Activated CD4-positive, alpha-beta T cell treated with anti-CD3 and anti-CD28 coated beads for 36 hours (primary cell): ENCODE data around the gene IPMK. TPM values are rescaled to one million over a fixed set of nuclear protein-coding genes. Genes with fewer than 3 reads are reported as not detected.
A peak's percentile ranks its signal among the peaks of the same experiment; 100 is the strongest.
"Not testable (repeated sequence)": the region's sequence is repeated elsewhere in the genome, so short reads cannot be mapped to it uniquely, and the experiment has no call there.

ENCODE experiments used
- ATAC-seq: fragments of 200-7000 bp; cut with Tn5 transposase; one replicate; pipeline ENCODE4 v1.10.0; 2021; ENCODE audit warnings: mild to moderate bottlenecking, moderate library complexity
- CTCF ChIA-PET: fragments of 350-600 bp; sonication (Branson Sonifier 250); formaldehyde crosslinking; loops from one replicate; lab custom pipeline; 2021; ENCODE audit warnings: antibody characterized with exemption; lab: Charles Lee
- POLR2A ChIA-PET: fragments of 350-600 bp; sonication (Branson Sonifier 250); formaldehyde crosslinking; loops from one replicate; lab custom pipeline; 2021; ENCODE audit warnings: antibody characterized with exemption, inconsistent platforms; lab: Charles Lee
- DNase-seq: peaks from one replicate; pipeline ENCODE4 v3.0.0-alpha.2; 2020
- H3K27ac Mint-ChIP-seq: one replicate; pipeline ENCODE4 v1.8.0; 2021; ENCODE audit warnings: mixed read lengths
- H3K27me3 Mint-ChIP-seq: one replicate; pipeline ENCODE4 v1.8.0; 2021; ENCODE audit warnings: mixed read lengths
- H3K36me3 Mint-ChIP-seq: one replicate; pipeline ENCODE4 v1.8.0; 2021; ENCODE audit warnings: low read depth, mixed read lengths
- H3K4me1 Mint-ChIP-seq: one replicate; pipeline ENCODE4 v1.8.0; 2021; ENCODE audit warnings: mixed read lengths
- H3K4me3 Mint-ChIP-seq: one replicate; pipeline ENCODE4 v1.8.0; 2021; ENCODE audit warnings: mild to moderate bottlenecking, moderate library complexity, mixed read lengths
- H3K9me3 Mint-ChIP-seq: one replicate; pipeline ENCODE4 v1.8.0; 2021; ENCODE audit warnings: low read depth, mixed read lengths
- intact Hi-C, 2 experiments: fragments of 100-400 bp; cut with DNase I in 1 of 2; cut with micrococcal nuclease in 1 of 2; formaldehyde crosslinking; loops; one replicate each; pipeline versions ENCODE4 v1.14.2 to v1.15.1; 2022 to 2024; cut with DNase I, micrococcal nuclease
- total RNA-seq, 2 experiments: library from RNA; stranded (reverse); gene quantifications; one replicate each; pipeline ENCODE4 v1.2.3, GENCODE V29; 2021

Gene IPMK
- total RNA-seq, 2 experiments from 2014 or later: 7.1 to 8.1 TPM

DNA sequence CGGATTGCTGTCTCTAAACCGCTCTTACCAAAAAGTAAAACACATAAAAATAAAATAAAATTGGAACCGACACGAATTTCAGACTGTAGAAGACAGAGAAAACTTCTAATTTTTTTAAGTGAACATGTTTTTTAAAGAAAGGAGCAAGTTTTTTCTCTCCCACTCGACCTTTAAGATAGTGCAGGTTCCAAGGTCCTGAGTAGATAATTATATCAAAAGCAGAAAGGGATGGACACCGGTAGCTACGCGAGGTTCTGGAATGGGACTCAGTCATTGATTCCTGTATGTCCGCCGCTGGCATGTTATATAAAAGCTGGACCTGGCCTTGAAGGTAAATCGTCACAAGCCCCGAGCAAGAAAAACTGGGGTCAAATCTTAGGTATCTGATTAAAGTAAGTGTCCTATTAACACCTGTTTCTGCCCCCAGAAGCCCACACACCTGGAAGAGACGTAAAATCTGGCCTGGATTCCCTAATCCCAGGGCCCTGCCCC is 806 bp upstream of the IPMK start:
- intact Hi-C loops: loop anchor here (1.0 to 5.0 kb wide), 2 partner anchors 66 to 1639 kb away; partner anchors contain the start of gene CCDC6 (in 1 of the 2)
- peak overlapping the region; percentile 99 for H3K4me3 Mint-ChIP-seq
- H3K4me1 Mint-ChIP-seq: peaks cover 34% of the 10 kb centered on the region
- H3K27me3 Mint-ChIP-seq: no peaks in the 10 kb centered on the region
- peak; percentile 3 for ATAC-seq
- H3K9me3 Mint-ChIP-seq: no peaks in the 10 kb centered on the region
- CTCF ChIA-PET: interaction anchor here (0.6 to 2.3 kb wide), 7 partner anchors 9 to 116 kb away, joined by 3 to 12 read pairs (median 5); partner anchors contain the start of gene TFAM
- POLR2A ChIA-PET: interaction anchor here (1.4 to 1.5 kb wide), 2 partner anchors 31 to 117 kb away, joined by 3 to 4 read pairs; partner anchors contain the start of gene TFAM
- no peak for DNase-seq
- peaks cover 14% of the 10 kb centered on the region for H3K36me3 Mint-ChIP-seq
- H3K27ac Mint-ChIP-seq: peak overlapping the region; percentile 92

DNA sequence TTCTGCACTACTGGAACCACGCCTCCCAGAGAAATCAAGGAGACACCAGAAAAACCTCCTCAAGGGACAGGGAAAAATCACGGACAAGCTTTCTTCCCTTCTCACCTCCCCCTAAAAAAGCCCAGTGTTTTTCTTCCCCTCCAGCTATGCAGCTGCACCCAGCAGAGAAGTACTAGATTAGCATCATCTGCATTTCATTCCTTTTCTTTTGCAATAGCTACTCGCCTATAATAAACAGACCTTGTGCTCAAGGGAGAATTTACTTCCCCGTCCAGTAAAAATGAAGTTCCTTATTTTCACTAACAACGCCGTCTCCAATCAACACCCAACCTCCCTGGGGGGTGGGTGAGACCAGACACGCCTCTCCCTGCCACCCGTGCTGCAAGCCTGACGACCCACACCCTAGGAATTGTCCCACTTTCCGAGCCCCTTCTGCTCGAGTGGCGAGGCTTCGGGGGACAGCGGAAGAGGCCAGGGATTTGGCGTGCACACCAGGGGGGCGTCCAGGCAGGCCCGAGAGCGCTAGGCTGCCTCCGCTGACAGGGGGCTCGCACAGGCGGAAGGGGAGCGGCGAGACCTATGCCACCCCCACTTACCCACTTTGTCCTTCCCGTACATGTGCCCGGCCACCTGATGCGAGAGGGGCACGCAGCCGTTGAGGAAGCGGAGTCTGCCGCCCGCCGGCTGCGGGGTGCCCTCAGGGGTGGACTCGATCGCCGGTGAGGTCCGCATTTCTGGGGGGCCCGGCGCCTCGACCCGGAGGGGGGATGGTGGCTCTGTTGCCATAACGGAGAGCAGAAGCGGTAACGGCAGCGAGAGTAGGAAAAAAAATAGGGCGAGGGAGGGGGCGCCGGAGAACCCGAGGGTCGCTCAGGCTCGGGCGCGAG is 625 bp downstream of the IPMK start:
- H3K27ac Mint-ChIP-seq: peak overlapping the region; percentile 93
- ATAC-seq (no peak), DNase-seq (peak; percentile 56)
- CTCF ChIA-PET: interaction anchor here (0.7 to 1.8 kb wide), 3 partner anchors 26 to 118 kb away, joined by 3 to 5 read pairs (median 3); partner anchors contain the start of gene TFAM
- peaks cover 40% of the 10 kb centered on the region for H3K4me1 Mint-ChIP-seq
- no peaks in the 10 kb centered on the region for H3K9me3 Mint-ChIP-seq
- peaks cover 11% of the 10 kb centered on the region for H3K36me3 Mint-ChIP-seq
- POLR2A ChIA-PET: no interaction called here
- no peaks in the 10 kb centered on the region for H3K27me3 Mint-ChIP-seq
- intact Hi-C loops: loop anchor here (1.0 to 5.0 kb wide), 3 partner anchors 15 to 1640 kb away; partner anchors contain the start of gene CCDC6 (in 1 of the 2)
- peak overlapping the region; percentile 99 for H3K4me3 Mint-ChIP-seq

DNA sequence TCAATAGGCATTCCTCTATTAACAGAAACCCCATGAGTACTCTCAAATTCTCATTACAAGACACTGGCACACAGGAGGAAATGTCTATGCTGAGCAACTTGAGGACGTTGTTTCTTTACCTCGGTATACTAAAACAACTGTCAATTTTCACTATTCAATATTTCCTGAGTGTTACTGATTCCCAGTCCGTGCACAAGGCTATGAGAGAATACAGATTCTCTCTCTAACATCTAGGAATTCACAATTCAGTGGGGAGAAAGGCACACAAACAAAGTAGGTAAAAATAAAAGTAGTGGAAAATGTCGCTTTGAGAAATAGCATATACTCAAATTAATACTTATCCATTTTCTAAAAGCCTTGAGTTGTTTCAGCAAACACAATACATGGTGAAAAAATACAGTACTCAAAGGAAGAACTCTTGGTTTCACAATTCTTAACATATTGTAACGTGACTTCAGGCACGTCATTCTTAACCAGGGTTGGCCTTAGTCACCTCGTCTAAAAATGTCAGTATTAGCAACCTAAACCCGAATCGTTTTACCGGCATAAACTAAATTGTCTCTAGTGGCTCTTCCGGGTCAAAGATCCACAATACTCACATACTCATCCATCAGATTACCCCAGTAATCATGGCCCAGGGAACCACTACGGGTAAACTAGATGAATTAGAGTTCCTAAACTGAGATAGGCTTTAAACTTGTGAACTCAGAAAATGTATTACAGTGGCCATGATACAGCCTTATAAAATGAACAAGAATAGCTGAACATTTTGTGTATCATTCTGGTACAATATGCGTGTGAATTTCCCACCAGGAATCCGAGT is 1.5 kb downstream of the IPMK start:
- intact Hi-C loops: loop anchor here (1.0 to 5.0 kb wide), 3 partner anchors 16 to 1641 kb away; partner anchors contain the start of gene CCDC6 (in 1 of the 2)
- CTCF ChIA-PET: interaction anchor here (0.7 to 0.9 kb wide), 2 partner anchors 26 to 29 kb away, joined by 3 read pairs; no protein-coding TSS in a partner anchor

DNA sequence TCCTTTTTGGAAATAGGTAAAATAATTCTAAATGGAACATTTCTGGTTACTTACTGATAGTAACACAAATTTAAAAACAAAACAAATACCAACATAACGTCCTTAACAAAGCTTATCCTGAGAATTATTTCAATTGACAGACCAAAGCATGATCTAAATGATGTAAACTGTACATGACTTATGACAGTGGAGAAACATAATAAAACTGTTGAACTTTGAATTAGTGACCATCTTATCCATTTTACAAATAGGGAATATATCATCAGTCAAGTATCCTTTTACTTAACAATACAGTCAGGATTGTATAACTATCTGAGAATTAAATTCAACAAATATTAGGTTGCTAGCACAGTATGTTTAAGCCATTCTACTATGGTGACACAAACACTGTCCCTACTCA is 2.4 kb downstream of the IPMK start:
- Mint-ChIP-seq H3K4me1 (peaks cover 43% of the 10 kb centered on the region), H3K36me3 (peaks cover 4% of the 10 kb centered on the region), H3K27ac (peak overlapping the region; percentile 43), H3K9me3 (no peaks in the 10 kb centered on the region), H3K27me3 (no peaks in the 10 kb centered on the region), H3K4me3 (peak overlapping the region; percentile 99)
- ATAC-seq: no peak
- DNase-seq: no peak
- intact Hi-C loops: loop anchor here in 1 of 2 experiments (5.0 kb wide), 1 partner anchor 1642 kb away; the partner anchor contains the start of gene CCDC6
- ChIA-PET POLR2A (no interaction called here), CTCF (no interaction called here)

More for the DNA sequence above, 1.5 kb downstream of the IPMK start:
- H3K9me3 Mint-ChIP-seq: no peaks in the 10 kb centered on the region
- ATAC-seq: peak; percentile 38
- peaks cover 9% of the 10 kb centered on the region for H3K36me3 Mint-ChIP-seq
- peak overlapping the region; percentile 99 for H3K4me3 Mint-ChIP-seq
- no peaks in the 10 kb centered on the region for H3K27me3 Mint-ChIP-seq
- DNase-seq: peak; percentile 52
- peak overlapping the region; percentile 93 for H3K27ac Mint-ChIP-seq
- POLR2A ChIA-PET: no interaction called here
- H3K4me1 Mint-ChIP-seq: peaks cover 41% of the 10 kb centered on the region

DNA sequence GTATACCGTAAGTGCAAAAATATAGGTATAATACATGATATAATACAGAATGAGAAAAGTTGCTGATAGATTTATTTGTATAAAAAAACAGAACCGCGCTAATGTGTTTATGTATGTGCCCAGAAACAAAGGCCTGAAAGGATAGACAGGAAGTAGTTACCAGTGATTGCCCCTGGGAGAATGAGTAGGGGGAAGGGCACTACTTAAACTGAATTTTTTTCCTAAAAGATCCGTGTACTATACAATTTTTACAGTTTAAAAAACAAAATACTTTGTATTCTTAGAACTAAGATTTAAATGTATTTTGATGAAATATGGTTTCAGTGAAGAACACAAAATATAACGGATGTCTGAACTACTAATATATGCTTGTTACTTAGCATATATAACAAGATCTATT is 2.9 kb downstream of the IPMK start:
- no peaks in the 10 kb centered on the region for H3K27me3 Mint-ChIP-seq
- ATAC-seq (no peak), DNase-seq (no peak)
- H3K27ac Mint-ChIP-seq: no peak overlapping the region
- POLR2A ChIA-PET: no interaction called here
- peaks cover 4% of the 10 kb centered on the region for H3K36me3 Mint-ChIP-seq
- H3K4me1 Mint-ChIP-seq: peaks cover 43% of the 10 kb centered on the region
- intact Hi-C loops: loop anchor here (5.0 kb wide), 2 partner anchors 47 to 1643 kb away; partner anchors contain the start of gene CCDC6 (in 1 of the 2)
- no peaks in the 10 kb centered on the region for H3K9me3 Mint-ChIP-seq
- H3K4me3 Mint-ChIP-seq: peak overlapping the region; percentile 99
- CTCF ChIA-PET: no interaction called here

DNA sequence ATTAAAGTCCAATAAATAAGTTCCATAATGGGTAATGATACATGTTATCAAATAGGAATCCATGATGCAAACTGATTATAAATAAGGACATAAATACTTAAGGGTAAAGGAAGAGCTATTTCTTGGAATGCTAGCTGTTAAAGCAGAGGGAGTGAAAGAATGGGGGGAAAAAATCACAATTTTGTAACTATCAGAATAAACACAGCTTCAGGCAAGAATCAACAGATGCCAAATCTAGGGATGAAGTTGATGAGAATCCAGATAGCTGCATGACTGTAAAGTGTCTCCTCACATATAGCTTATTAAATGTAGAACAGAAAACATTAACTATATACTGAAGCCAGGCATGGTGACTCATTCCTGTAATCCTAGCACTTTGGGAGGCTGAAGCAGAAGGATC is 4.9 kb downstream of the IPMK start:
- no peaks in the 10 kb centered on the region for H3K9me3 Mint-ChIP-seq
- no peak overlapping the region for H3K27ac Mint-ChIP-seq
- DNase-seq (no peak), ATAC-seq (no peak)
- no peaks in the 10 kb centered on the region for H3K27me3 Mint-ChIP-seq
- peaks cover 41% of the 10 kb centered on the region for H3K4me1 Mint-ChIP-seq
- ChIA-PET CTCF (interaction anchor here (0.6 to 1.1 kb wide), 2 partner anchors 29 to 90 kb away, joined by 3 read pairs; no protein-coding TSS in a partner anchor), POLR2A (no interaction called here)
- H3K4me3 Mint-ChIP-seq: no peak overlapping the region
- intact Hi-C loops: loop anchor here in 1 of 2 experiments (5.0 kb wide), 1 partner anchor 45 kb away; no protein-coding TSS in a partner anchor
- peaks cover 8% of the 10 kb centered on the region for H3K36me3 Mint-ChIP-seq

DNA sequence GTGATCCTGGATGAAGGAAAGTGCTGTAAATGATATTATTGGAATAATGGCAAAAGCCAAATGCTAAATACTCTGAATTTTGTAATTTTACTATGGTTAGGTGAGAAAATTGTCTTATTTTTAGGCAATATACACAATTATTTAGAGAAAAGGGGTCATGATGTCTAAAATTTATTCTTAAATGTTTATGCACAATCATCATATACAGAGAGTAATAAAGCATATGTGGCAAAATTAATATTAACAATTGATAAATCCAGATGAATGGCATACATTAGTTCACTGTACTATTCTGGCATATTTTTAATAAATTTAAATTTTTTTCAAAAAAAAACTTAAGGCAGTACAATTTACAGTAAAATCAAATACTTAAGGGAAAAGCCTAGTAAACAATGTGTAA is 7.4 kb downstream of the IPMK start:
- DNase-seq (no peak), ATAC-seq (no peak)
- intact Hi-C loops: loop anchor here in 1 of 2 experiments (5.0 kb wide), 1 partner anchor 43 kb away; no protein-coding TSS in a partner anchor
- Mint-ChIP-seq H3K36me3 (peaks cover 9% of the 10 kb centered on the region), H3K4me1 (peaks cover 45% of the 10 kb centered on the region), H3K4me3 (no peak overlapping the region), H3K27me3 (no peaks in the 10 kb centered on the region), H3K9me3 (no peaks in the 10 kb centered on the region), H3K27ac (no peak overlapping the region)
- CTCF ChIA-PET: interaction anchor here (1.4 kb wide), 1 partner anchor 31 kb away, joined by 5 read pairs; no protein-coding TSS in a partner anchor
- POLR2A ChIA-PET: no interaction called here

DNA sequence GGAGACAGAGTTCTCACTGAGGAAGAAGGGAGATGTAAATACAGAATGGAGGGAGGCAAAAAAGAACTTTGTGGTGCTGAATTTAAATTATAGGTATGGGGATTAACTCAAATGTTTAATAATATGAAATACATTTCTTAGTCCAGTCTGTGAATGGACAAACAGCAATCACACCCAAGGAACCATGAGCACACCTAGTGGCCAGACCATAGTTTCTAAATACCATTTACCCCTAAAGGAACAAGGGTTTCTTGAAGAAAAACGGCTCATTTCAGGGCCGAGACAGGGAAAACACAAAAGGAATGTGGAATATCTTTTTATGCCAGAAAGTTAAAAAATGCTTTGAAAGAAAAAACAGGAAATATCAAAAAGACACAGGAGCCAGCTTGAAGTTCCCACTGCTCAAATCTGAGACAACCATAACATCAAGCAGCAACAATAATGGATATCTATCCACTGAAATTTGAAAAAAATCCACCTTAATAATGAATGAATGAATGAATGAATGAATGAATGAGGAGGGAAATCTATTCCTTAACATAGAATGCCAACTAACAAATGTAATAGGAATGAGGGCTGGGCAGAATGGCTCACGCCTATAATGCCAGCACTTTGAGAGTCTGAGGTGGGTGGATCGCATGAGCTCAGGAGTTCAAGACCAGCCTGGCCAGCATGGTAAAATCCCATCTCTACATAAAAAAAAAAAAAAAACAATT is 8.6 kb downstream of the IPMK start:
- Mint-ChIP-seq H3K4me3 (no peak overlapping the region), H3K27me3 (no peaks in the 10 kb centered on the region), H3K27ac (no peak overlapping the region), H3K4me1 (peaks cover 45% of the 10 kb centered on the region), H3K9me3 (peaks cover 1% of the 10 kb centered on the region), H3K36me3 (peaks cover 19% of the 10 kb centered on the region)
- DNase-seq (no peak), ATAC-seq (no peak)
- ChIA-PET CTCF (no interaction called here), POLR2A (no interaction called here)
- intact Hi-C loops: no loop called here

DNA sequence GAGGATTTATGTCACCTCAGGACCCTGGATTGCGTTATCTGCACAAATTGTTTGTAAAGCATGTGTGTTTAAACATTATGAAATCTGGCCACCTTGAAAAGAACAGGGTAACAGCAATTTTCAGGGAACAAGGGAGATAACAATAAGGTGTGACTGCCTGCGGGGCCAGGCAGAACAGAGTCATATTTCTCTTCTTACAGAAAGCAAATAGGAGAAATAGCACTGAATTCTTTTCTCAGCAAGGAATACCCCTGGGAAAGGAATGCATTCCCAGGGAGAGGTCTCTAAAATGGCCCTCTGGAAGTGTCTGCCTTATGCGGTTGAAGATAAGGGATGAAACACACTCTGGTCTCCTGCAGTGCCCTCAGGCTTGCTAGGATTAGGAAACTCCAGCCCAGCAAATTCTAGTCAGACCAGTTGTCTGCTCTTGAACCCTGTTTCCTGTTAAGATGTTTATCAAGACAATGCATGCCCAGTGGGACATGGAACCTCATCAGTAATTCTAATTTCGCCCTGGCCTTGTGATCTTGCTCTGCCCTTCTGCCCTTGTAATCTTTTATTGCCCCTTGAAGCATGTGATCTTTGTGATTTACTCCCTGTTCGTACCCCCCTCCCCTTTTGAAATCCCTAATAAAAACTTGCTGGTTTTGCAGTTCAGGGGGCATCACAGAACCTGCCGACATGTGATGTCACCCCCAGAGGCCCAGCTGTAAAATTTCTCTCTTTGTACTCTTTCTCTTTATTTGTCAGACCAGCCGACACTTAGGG is 11.5 kb downstream of the IPMK start:
- DNase-seq, H3K4me3 Mint-ChIP-seq, H3K27ac Mint-ChIP-seq, POLR2A ChIA-PET, intact Hi-C loops, H3K27me3 Mint-ChIP-seq, ATAC-seq, CTCF ChIA-PET, H3K9me3 Mint-ChIP-seq: not testable (repeated sequence)
- H3K36me3 Mint-ChIP-seq: peaks cover 27% of the 10 kb centered on the region
- H3K4me1 Mint-ChIP-seq: peaks cover 34% of the 10 kb centered on the region

DNA sequence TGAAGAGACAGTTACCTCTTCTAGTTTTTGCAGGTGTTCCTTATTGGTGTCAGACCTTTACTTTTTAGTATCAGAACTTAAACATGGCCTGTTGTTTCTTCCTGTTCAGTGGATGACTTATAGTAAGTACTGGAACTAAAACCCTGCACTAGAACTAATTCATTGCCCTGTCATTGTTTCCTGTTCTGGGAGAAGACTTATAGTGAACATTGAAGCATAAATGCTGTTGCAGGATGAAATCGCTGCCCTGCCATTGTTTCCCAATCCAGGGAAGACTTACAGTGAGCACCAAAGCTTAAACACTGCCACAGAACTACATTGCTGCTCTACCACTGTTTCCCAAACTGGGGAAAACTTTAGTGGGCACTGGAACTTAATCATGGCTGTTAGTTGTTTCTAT is 13.1 kb downstream of the IPMK start:
- ChIA-PET POLR2A (no interaction called here), CTCF (interaction anchor here (0.7 to 1.0 kb wide), 2 partner anchors 32 to 76 kb away, joined by 4 to 5 read pairs; no protein-coding TSS in a partner anchor)
- intact Hi-C loops: no loop called here
- Mint-ChIP-seq H3K4me1 (peaks cover 24% of the 10 kb centered on the region), H3K4me3 (no peak overlapping the region), H3K27me3 (no peaks in the 10 kb centered on the region), H3K36me3 (peaks cover 27% of the 10 kb centered on the region), H3K27ac (no peak overlapping the region), H3K9me3 (peaks cover 6% of the 10 kb centered on the region)
- peak; percentile 33 for ATAC-seq
- no peak for DNase-seq
